ENCODE data around the gene IER2. TPM values are rescaled to one million over a fixed set of nuclear protein-coding genes. Genes with fewer than 3 reads are reported as not detected.

IER2 gene
- total and polyA plus RNA-seq, 9 of the 15 experiments (the other 6 are each of a cell fraction or from before 2014, with no cell fraction given) = 4.5 to 205 (median 23.7) TPM

DNA sequence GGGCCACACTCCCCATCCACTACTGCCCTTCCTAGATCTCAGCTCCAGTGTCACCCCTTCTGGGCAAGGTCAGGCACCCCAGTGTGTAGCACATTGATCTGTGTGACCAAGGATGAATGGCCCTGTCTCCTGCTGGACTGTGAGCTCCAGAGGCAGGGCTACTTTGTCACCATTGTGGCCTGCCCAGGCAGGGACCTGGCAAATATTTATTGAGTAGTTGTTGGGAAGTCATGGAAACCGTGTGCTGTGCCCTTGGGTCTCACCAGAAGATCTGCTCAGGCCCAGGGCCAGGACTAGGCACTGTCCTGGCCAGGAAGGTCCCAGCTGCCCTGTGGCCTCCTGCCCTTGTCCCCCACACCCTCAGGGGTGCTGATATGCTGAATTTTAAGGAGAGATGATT is 21.6 kb upstream of the IER2 start:
- intact Hi-C loops (cut with micrococcal nuclease) = no loop called here
- no TSS peak for BruUV-seq (replicated peaks)
- no peaks in the 10 kb centered on the region for H3K27me3 ChIP-seq (ENCODE audit: control insufficient read depth in 2 of 2, insufficient read depth in 2 of 2, low read length in 2 of 2)
- in situ Hi-C loops (cut with MboI) = no loop called here
- WGBS (ENCODE audit: insufficient coverage, low coverage, missing lambda C conversion rate) = 27% methylated on average over 1 of the region's 1 CpG
- peaks cover 16 to 17% of the 10 kb centered on the region in 2 experiments for H3K4me1 ChIP-seq (replicated peaks in 1 of 2; ENCODE audit: control insufficient read depth in 2 of 2, insufficient read depth in 2 of 2, low read length in 2 of 2)
- peak; percentile 14 for ATAC-seq
- H3K4me2 ChIP-seq (ENCODE audit: insufficient read depth, low read length) = no peak overlapping the region
- peaks cover 80% of the 10 kb centered on the region for H3K36me3 ChIP-seq (ENCODE audit: control insufficient read depth, insufficient read depth, low read length)
- peak overlapping the region in 1 of 2 experiments; percentile 65; a peak in 1 of 4 replicates for H3K9ac ChIP-seq (ENCODE audit: insufficient read depth in 1 of 2, low read depth in 2 of 2, low read length in 2 of 2)
- H3K9me1 ChIP-seq (ENCODE audit: control insufficient read depth, insufficient read depth, low read length) = no peaks in the 10 kb centered on the region
- peaks cover 91% of the 10 kb centered on the region for H3K79me2 ChIP-seq (ENCODE audit: control insufficient read depth, insufficient read depth, low read length)
- H3K4me3 ChIP-seq = no peak overlapping the region
- no peak overlapping the region for H2AFZ ChIP-seq (ENCODE audit: low read depth, low read length)
- H3K9me3 ChIP-seq (replicated peaks; ENCODE audit: control insufficient read depth, insufficient read depth, low read depth, low read length) = no peaks in the 10 kb centered on the region
- CTCF ChIA-PET (ENCODE audit: low intra/inter-chr PET ratio) = no interaction called here
- no peak for DNase-seq (ENCODE audit: extremely low read depth in 1 of 4, low spot score in 3 of 4)
- POLR2A ChIA-PET = interaction anchor here (0.7 to 3.1 kb wide), 9 partner anchors 8 to 41 kb away, joined by 3 to 13 read pairs (median 5); partner anchors contain the start of genes IER2, NACC1 and STX10
- TF ChIP-seq SMARCC2 (IDR thresholded peaks at IDR 0.05; ENCODE audit: low read depth) = no peak
- no peak for TF ChIP-seq ZNF24 (IDR thresholded peaks at IDR 0.05)
- TF ChIP-seq MECOM (CRISPR knock-in tag; IDR thresholded peaks at IDR 0.05) = no peak
- TF ChIP-seq ZNF143 (CRISPR knock-in tag; IDR thresholded peaks at IDR 0.05) = no peak
- TF ChIP-seq NCOA2 (IDR thresholded peaks at IDR 0.05; ENCODE audit: partially characterized antibody in 2 of 2) = no peak
- no peak for TF ChIP-seq XRCC5 (IDR thresholded peaks at IDR 0.05; ENCODE audit: low read depth, low read length)
- no peak for TF ChIP-seq MAZ (CRISPR knock-in tag; conservative IDR thresholded peaks at IDR 0.05 in 1 of 2, IDR thresholded peaks at IDR 0.05 in 1 of 2)
- no peak for FAIRE-seq
- peaks cover 50% of the 10 kb centered on the region for H4K20me1 ChIP-seq (replicated peaks; ENCODE audit: control insufficient read depth, insufficient read depth, low read length)
- no peak overlapping the region; the same call in 2 of the 3 replicates for H3K27ac ChIP-seq (ENCODE audit: extremely low read depth, low read depth, low read length)
